ENCODE data around the gene HIVEP2.

The HIVEP2 gene

GRCh38 chr6:142892254-142893021, 52.5 kb downstream of the HIVEP2 start:
- no peak for DNase-seq (ENCODE audit: low read depth in 2 of 2)

DNA sequence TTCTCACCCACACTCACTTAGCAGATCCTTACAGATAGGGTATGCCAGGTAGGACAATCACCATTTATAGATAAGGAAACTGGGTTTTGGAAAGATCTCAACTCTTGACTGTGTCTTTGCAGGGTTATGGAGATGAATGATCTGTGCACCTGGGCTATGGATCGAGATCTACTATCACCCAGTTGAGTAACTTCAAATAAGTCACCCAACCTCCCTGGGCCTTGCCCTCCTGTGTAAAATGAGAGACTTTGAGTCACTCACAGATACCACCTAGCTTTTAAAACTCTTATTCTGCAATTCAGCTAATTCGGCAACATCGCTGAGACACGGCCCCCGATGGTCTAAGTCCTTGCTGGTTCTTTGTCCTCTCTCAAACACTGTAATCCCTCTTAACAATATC, 53.5 kb downstream of the HIVEP2 start:
- no peak for DNase-seq (ENCODE audit: low read depth in 2 of 2)

- no peak for DNase-seq (ENCODE audit: low read depth in 2 of 2)
Observed at GRCh38 chr6:142888456-142888855, 56.5 kb downstream of the HIVEP2 start.

GRCh38 chr6:142887517-142887916, 57.5 kb downstream of the HIVEP2 start:
- DNase-seq (ENCODE audit: low read depth in 2 of 2): no peak

DNA sequence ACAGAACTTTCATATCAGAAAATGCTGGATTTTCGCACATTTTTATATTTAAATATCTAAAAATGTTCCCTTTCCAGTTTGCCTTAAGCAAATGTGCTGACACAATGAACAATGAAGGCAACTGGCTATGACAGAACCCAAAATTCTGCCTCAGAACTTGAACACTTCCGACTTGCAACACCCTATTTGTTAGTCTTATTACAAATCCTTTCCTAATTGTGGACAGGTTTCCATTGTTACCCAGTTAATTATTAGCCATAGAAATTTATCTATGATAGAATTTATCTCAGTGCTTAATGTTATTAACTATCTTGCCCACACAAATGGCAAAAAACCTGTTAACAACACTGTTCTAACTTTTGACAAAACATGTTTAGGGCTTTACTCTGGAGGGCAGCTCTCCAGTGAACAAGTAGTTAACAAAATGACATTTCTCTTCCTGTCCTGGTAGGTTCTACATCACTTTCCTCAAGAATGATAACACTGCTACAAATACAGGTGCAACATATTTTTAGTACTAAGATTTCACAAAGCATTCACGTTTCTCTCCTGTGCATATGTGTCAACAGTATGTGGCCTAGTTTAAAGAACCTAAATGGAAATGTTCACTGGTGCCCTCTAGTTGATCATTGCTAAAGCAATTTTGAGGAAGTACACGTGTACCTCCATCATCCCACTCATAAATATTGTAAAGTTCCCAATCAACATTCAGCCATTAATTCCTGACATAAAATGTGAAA, 58.4 kb downstream of the HIVEP2 start:
- no peak for DNase-seq (ENCODE audit: low read depth in 2 of 2)

DNA sequence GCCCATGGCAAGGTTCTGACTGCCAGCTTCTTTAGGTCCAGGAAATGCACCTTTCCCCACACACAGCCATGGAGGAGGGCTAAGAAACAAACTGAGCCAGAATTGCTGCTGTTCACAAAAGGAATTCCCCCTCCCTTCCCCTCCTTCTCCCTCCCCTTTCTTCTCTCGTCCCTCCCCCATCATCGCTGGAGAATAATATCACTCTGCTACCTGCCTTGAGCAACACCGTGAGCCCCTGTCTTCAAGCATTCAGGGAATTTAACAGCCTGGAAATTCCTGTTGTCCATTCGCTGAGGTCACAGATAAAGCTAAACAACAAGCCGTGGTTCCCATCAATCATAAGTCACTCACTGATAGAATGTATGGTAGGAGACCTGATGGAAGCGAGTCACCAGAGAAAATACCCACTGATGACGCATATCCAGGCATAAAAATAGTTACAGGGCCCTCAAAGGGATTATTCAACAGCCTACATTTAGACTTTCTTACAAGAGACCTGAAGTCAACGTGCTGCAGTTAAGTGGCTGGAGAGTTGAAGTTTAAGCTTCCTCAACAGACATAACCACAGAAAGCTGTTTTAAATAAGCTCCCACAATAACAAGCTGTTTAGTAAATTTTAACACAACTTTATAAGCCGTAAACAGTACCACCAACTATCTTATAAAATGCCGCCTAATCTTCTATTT, 59.7 kb downstream of the HIVEP2 start:
- DNase-seq (ENCODE audit: low read depth in 2 of 2): no peak

DNA sequence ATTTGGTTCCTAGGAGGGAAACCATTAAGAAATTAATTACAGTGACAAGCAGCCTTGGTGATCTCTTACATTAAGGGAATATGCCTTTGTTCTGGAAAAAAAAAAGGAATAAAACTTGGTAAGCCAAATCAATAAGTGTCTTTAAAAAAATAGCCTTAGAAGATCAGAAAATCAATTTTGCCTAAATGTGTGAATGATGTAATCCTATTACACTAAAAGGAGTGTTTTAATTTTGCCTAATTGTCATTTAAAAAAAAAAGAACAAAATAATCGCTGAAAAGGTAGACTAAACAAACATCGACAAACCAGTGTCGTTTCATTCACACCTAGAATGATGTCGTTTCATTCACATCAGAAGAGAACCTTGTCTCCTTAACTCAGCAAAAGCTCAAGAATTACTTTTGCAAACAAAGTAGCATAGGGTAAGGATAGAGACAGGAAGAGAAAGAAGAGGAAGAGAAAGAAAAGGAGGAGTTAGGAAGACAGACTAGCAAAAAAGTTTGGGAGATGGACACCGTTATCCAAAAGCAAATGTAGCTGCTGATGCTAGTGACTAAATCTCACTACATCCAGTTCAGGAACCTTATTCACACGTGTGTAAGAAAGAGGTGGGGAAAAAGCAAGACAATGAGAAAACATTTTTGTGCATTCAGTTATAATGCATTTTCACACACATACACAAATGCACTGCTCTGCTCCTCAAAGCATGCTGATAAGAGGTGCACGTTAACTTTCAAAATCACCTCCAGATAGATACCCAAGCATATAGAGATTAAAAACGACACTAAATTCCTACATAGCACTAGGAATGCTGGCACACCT, 60.6 kb downstream of the HIVEP2 start:
- DNase-seq (ENCODE audit: low read depth in 2 of 2): no peak

GRCh38 chr6:142883011-142883410, 62.0 kb downstream of the HIVEP2 start:
- DNase-seq (ENCODE audit: low read depth in 2 of 2): no peak

- DNase-seq (ENCODE audit: low read depth in 2 of 2): no peak
Observed at GRCh38 chr6:142881761-142882160, 63.2 kb downstream of the HIVEP2 start.

DNA sequence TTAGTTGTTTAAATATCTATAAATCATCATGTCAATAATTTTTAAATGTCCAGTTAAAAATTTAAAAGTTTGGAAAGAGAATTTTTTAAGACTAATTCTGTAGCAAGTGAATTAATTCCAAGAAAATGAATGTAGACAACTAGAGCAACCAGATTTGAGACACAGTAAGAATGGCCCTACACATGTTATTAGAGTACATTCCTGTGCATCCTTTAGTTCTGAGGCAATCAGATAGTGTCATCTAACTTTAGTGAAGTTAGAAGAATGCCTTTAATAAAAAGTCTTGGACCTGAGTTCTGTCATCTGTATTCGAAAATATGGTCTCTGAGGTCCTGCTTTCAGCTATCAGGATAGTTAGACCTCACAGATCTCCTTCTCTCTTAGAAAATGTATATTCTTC, 63.7 kb downstream of the HIVEP2 start:
- no peak for DNase-seq (ENCODE audit: low read depth in 2 of 2)

GRCh38 chr6:142880201-142880600, 64.8 kb downstream of the HIVEP2 start:
- no peak for DNase-seq (ENCODE audit: low read depth in 2 of 2)

- DNase-seq (ENCODE audit: low read depth in 2 of 2): no peak
Observed at GRCh38 chr6:142879527-142879926, 65.4 kb downstream of the HIVEP2 start.

DNA sequence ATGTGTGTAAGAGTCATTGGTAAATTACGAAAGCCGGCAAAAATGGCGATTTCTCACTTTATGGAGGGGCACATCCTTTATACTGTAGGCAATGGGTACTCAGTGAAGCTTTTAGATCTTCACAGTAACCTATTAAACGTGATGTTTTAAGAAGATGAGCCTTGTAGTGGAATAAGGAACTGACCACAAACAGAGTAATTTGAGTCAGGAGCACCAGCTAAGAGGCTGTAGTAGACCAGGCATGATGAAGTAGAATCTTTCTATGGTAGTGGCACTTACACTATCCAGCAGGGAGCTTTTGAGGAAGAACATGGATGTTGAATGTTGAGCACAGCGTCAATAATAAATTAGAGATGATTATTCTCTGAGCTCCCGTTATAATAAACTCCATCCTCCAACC, 65.9 kb downstream of the HIVEP2 start:
- DNase-seq (ENCODE audit: low read depth in 2 of 2): no peak

GRCh38 chr6:142878407-142878806, 66.6 kb downstream of the HIVEP2 start:
- DNase-seq (ENCODE audit: low read depth in 2 of 2): no peak

- DNase-seq (ENCODE audit: low read depth in 2 of 2): no peak
Observed at GRCh38 chr6:142874676-142875075, 70.3 kb downstream of the HIVEP2 start.

- DNase-seq (ENCODE audit: low read depth in 2 of 2): no peak
Observed at GRCh38 chr6:142872376-142872775, 72.6 kb downstream of the HIVEP2 start.

GRCh38 chr6:142871910-142872331, 73.1 kb downstream of the HIVEP2 start:
- peak in 1 of 2 donors; percentile 52 for DNase-seq (ENCODE audit: low read depth in 2 of 2)

GRCh38 chr6:142870787-142871415, 74.1 kb downstream of the HIVEP2 start:
- no peak for DNase-seq (ENCODE audit: low read depth in 2 of 2)

- no peak for DNase-seq (ENCODE audit: low read depth in 2 of 2)
Observed at GRCh38 chr6:142868917-142869316, 76.1 kb downstream of the HIVEP2 start.

DNA sequence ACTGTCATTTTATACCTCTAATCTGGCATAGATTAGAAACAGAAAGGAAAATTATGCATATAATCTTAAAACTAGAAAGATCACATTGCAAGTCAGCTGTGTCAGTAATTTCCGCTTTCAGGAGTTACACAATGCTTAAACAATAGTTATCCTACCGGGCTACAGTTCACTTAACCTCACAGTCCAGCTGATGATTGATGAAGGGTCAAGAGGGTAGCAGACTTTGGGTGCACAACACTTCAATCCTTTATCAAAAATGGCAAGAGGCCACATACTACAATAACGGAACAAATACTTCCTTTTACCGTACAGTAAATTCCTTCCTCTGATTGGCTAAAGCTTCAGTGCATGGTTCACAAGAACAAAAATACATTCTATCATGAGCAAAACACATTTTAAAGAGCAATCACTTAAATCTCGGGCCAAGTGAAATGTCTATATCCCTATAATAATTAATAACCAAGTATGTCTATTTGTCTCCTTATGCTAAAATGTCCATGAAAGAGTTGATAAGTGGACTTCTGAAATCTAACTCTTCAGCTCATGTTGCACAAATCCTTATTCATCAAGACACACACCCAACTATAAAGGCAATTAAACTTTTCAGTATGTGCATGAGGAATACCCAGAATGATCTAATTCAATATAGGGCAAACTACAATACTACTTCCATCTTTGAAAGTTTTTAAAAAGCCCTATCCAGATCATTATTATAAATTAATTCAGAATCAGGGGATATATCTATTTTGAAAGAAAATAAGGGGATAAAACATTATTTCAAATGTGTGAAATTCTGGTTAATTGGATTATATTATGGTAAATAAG, 76.8 kb downstream of the HIVEP2 start:
- DNase-seq (ENCODE audit: low read depth in 2 of 2): no peak
